CD4-positive, alpha-beta T cell treated with Interferon alpha-2 for 1 hour (primary cell): ENCODE results near the gene DHRS12.

ENCODE experiments used
- DNase-seq, 2 donors: peaks; one replicate each; pipeline ENCODE4 v3.0.0-alpha.2; 2020 to 2022

DHRS12 gene

GRCh38 chr13:51806566-51806965 is 2.6 kb upstream of the DHRS12 start:
- peak; percentile 47 to 54 for DNase-seq

GRCh38 chr13:51805925-51806324 is 2.0 kb upstream of the DHRS12 start:
- DNase-seq = no peak

DNA sequence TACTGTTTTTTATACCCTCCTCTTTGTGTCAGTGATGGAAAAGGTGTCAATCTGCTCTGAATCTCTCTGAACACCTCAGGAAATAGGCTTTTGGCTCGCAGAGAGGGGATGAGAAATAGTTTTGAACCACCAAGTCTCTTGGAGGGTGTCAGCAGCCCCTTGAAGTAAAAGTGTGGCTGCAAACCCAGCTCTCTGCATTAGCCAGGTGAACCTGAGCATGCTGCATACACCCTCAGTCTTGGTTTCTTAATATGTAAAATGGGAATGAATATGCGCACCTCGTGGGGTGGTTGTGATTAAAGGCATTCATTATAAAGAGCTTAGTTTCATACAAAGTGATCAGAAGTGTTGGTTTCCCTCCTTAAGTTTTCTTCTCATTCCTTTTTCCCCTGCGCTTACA is 1.4 kb upstream of the DHRS12 start:
- no peak for DNase-seq

- no peak for DNase-seq
Measured at GRCh38 chr13:51804295-51805172, 571 bp upstream of the DHRS12 start.

DNA sequence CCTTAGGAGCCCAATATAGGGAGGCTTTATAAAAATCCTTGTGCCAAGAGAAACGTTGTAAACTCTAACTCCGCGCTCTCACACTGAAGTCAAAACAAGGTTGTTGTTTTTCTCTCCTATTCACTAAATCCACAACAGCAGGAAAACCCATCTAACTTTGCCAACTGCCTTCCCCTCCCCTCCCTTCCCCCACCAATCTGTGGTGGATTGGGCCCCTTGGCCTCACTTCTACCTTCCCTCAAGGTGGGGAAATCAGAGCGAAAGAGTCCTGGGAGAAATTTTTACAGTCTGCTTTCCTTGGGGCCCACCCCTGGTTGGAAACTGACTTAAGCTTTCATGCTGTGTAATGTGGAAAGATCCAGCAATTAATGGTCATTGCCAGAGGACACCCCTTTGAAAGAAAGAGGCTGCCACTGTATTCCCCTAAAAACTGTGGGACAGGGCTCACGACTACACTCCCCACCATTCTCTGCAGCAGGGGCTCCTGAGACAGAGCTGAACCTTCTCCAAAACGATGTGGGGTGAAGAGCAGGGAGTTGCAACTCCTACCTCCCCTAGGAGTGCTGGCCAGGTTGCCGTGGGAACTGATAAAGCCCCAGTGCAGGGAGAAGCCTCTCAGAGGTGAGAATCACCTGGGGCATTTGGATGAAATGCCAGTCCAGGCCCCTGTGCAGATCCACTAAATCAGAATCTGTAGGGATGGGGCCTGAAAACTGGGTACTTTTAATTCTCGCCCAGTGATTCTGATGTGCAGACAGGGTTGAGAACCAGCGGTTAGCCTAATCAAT is 1.1 kb downstream of the DHRS12 start:
- DNase-seq = no peak

- DNase-seq = no peak
Measured at GRCh38 chr13:51801631-51802099, 2.3 kb downstream of the DHRS12 start.

DNA sequence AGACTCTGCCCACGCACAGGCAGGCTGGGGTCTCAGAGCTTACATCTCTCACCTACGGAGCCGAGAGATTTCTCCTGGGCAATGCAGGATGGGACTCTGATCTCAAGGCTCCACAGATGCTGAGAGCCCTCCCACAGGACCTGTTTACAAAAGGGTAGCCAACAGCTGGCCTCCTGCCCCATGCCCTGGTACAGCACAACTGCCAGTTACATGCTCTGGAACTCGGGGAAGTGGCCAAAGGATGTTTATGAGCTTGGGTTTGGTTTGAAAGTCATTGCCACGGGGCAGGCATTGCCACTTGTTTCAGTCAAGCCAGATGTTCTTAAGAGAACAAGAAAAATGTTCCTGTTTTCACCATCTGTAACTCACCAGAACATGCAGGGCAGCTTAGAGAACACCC is 3.5 kb downstream of the DHRS12 start:
- no peak for DNase-seq

DNA sequence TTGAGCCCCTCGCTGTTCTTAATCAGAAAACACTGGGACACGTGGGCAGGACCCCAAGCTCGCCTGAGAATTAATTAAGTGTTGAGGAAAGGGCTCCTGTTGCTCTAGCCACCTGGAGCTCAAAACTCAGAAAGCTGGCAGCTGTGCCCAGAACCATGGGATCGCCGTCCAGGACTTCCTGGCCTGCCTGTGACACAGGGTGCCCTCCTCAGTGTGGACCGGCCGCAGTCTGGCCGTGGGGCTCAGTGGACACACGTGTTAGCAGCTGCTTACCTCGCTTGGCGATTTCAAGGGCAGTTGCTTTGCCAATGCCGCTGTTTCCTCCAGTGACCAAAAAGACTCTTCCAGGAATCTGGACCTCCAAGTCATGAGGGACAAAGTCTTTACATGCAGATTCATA is 4.7 kb downstream of the DHRS12 start:
- no peak for DNase-seq

DNA sequence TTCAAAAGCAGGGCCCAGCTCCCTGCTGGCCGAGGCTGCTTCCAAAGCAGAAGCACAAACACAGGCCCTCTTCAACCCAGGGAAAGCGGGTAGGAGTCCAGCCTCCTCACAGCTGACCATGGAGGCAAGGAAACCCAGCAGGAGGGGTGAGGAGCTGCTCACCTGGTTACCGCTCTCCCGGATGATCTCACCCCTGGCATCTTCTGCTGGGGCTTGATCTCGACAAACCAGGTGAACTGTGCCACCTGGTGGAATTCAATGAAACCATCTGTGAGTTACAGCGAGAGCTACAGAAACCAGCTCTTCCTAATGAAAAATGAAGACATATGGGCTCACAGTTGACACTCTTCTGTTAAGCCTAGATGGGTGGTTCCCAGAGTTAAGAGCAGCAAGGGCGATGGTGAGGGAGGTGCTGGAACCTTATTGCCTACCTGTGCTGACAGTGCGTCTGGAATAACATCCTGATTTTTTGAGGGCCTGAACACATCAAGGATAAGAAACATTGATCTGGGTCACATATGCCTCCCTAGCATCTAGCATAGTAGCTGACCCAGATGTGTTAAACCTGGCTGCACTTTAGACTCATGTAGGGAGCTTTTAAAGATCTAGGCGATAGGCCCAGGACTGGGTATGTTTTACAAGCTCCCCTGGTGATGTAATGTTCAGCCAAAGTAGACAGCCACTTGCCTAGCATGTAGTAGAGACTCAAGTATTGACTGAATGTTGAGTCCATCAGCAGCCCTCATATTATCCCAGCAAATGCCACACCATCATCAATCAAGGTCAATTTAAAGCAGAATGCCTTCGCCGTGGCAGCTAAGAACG is 6.1 kb downstream of the DHRS12 start:
- peak; percentile 65 to 80 for DNase-seq

DNA sequence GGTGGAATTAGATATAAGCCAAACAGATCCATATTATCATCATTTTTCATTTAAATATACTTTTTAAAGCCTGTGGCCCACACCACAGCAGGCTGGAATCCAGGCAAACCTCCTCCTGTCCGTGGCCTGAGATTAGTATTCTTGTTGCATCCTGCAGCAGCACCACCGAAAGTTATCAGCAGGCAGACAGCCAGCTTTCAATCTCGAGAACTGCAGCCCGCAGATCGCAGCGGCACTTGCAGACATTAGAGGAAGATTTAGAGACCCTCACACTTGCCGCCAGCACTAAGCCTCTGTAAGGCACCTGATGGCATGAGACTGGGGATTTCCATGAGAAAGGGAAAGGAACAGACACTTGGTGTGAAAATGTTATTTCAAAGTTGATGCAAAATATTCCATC is 7.4 kb downstream of the DHRS12 start:
- no peak for DNase-seq

DNA sequence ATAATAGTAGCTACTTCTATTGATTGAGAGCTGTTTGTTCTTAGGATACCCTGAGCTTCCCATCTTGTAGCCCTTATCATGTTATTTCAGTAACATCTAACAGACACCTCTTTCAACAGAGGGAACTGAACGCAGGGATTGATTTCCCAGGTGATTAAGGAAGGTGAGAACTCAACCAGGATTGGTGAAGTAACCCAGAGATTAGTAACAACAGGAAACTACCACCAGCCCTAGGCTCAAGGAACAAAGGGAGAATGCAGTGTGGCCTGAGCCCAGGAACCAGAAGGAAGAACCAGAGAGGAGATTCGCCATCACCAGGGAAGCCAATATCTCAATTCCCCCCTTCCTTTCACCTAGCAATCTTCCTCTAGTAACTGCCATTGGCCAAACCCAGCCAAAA is 8.5 kb downstream of the DHRS12 start:
- no peak for DNase-seq

DNA sequence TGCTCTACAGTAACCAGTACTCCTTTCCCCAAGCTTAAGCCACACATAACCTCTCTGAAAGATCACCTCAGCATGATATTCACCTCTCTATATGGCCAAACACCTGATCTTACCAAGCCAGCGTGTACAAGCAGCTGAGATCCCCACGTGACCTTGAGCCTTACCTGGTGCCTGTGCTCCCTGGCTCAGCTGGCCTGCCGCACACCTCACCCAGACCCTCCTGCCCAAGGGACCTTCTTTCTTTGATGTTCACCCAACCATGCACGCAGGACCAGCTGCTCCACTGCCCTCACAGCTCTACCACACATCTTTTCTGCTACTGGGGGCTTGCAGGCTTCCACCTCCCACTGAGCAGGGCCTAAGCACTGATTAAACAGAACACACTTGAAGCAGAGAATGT is 9.0 kb downstream of the DHRS12 start:
- no peak for DNase-seq

DNA sequence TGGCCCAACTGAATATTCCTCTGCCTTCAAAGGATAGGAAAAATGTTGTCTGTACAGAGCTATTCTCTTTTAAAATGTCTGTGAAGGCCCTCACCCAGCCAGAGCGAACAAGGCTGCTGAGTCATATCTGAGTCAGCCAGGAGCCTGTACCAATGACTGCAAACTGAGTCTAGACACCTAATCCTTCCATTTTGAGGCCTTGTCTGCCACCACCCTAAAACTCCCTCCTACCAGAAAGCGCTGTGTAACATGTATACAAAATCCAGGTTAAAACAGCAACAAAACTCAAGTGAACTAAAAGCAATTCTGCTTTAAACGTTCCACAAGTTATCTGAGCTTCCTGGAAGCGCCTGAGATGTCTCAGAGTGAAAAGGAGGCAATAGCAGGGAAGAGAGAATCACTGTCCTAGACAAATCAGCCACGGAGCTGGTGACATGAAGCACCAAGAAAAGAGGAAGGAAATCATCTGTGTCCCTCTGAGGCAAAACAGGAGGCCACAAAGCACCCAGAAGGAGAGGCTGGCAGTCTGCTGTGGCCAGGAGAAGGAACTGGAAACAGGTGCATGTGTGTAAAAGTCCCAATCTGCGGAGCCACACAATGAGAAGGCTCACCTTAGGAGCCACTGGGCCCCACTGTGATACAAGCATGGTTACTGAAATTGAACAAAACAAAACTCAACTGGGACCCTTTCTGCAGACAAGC is 10.2 kb downstream of the DHRS12 start:
- DNase-seq = peak in 1 of 2 donors; percentile 47

GRCh38 chr13:51786425-51787265 is 17.3 kb downstream of the DHRS12 start:
- no peak for DNase-seq

GRCh38 chr13:51785712-51786424 is 18.1 kb downstream of the DHRS12 start:
- DNase-seq = no peak

GRCh38 chr13:51784097-51784496 is 19.9 kb downstream of the DHRS12 start:
- DNase-seq = no peak

GRCh38 chr13:51783428-51784094 is 20.4 kb downstream of the DHRS12 start:
- no peak for DNase-seq

DNA sequence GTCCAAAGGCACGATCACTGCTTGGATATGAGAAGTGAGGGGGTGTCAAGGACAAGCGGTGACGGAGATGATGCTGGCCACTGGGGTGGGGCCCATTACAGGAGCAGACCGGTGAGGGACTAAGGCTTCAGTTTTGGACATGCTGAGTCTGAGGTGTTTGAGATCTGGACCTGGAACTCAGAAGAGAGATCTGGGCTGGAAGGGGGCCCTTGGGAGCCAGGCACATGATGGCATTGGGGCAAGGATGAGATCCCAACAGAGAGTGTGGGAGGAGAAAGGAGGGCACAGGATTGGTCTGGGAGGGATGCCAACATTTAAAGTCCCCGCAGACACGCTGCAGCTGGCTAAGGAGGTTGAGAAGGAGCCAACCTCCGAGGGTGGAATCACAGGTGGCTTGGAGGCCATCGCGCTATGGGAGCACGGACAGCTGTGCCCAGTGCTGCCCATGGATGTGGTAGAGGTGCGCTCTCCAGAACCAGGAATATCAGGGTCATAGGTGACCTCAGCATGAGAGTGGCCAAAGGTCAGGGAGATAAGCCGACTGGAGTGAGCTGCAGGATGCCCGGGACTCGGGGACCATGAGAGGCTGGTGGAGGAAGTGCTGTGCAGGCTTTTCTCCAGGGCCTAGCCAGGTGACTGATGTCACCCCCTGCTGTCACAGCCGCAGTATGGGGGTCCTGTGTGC is 21.8 kb downstream of the DHRS12 start:
- DNase-seq = no peak

DNA sequence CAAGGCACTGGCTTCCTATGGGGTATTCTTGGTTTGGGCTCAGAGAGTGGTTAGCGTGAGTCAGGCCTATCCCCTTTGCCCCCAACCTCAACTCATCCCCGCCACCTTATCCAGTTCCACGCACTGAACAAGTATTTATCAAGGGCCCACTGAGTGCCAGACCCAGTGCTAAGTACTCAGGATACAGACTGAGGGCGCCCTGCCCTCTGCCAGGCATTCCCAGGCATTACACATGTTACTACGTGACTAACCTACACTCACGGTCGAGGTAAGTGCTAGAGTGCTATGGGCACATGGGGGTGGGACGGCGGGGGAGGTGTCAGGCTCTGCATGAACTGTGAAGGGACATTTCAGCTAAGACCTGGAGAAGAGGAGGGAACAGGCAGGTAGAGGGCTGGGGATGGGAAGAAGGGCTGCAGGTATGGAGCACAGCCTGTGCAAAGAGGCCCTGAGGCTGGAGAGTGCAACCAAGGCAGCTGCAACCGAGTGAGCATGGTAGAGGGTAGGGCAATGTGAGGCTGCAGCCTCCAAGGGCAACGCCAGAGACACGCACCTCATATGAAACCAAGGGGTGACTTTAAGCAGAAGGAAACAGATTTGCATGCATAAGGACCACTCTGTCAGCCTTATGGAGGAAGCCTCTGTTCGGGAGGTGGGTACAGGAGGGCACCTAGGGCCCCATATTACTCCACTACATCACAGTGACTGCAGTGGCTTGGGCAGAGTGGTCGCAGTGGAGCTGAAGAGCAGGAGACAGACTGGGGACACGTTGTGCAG is 22.5 kb downstream of the DHRS12 start:
- no peak for DNase-seq
